Panc1 (cell line): Measurements from ENCODE around the gene IGFALS. TPM values are rescaled to one million over a fixed set of nuclear protein-coding genes. Genes with fewer than 3 reads are reported as not detected.

Experiments used
- ATAC-seq: fragments of 200-7000 bp; cut with Tn5 transposase; 2 replicates; pipeline ENCODE4 v1.9.1; 2020; ENCODE audit warnings: mild to moderate bottlenecking, moderate library complexity
- BruUV-seq: library from RNA; stranded (reverse); fragments of 400-500 nt; replicated peaks from 2 replicates; lab custom pipeline; 2021; lab: Mats Ljungman, UMichigan
- CTCF ChIA-PET: fragments of 300-600 bp; sonication (Branson Sonifier 250); formaldehyde crosslinking; loops from one replicate; lab custom pipeline; 2022; ENCODE audit warnings: antibody characterized with exemption; lab: Charles Lee
- POLR2A ChIA-PET: fragments of 300-600 bp; sonication (Branson Sonifier 250); formaldehyde crosslinking; loops from one replicate; lab custom pipeline; 2022; ENCODE audit warnings: antibody characterized with exemption; lab: Charles Lee
- DNase-seq: peaks from one replicate; pipeline ENCODE4 v3.0.0-alpha.2; 2010; ENCODE audit warnings: low read depth, low spot score
- H3K27ac ChIP-seq: 2 replicates; pipeline ENCODE4 v1.5.1; 2011; ENCODE audit warnings: mild to moderate bottlenecking, low read length, inconsistent platforms
- H3K27me3 ChIP-seq: fragments of 200-500 bp; sonication (Bioruptor generic); 2 replicates; pipeline ENCODE4 v1.6.0; 2014; ENCODE audit warnings: low read length, inconsistent platforms; ENCODE audit not compliant: control insufficient read depth, insufficient read depth
- H3K36me3 ChIP-seq: fragments of 200-500 bp; sonication (Bioruptor generic); 2 replicates; pipeline ENCODE4 v1.5.1; 2014; ENCODE audit warnings: inconsistent platforms, mild to moderate bottlenecking, low read length, moderate library complexity; ENCODE audit not compliant: control insufficient read depth, insufficient read depth
- H3K4me1 ChIP-seq: 2 replicates; pipeline ENCODE4 v1.5.1; 2011; ENCODE audit warnings: inconsistent platforms, mild to moderate bottlenecking, low read length, moderate library complexity; ENCODE audit not compliant: control insufficient read depth, insufficient read depth
- H3K4me3 ChIP-seq, 2 experiments: 2 replicates each; pipeline ENCODE4 v1.5.1; 2011 to 2012; ENCODE audit warnings: low read depth in 2 of 2, low read length in 2 of 2, mild to moderate bottlenecking in 2 of 2, inconsistent platforms in 1 of 2, moderate library complexity in 1 of 2
- H3K9me3 ChIP-seq: fragments of 200-500 bp; sonication (Bioruptor generic); 2 replicates; pipeline ENCODE4 v1.5.1; 2014; ENCODE audit warnings: low read depth, mild to moderate bottlenecking, inconsistent platforms, low read length, moderate library complexity; ENCODE audit not compliant: control insufficient read depth, insufficient read depth
- POLR2AphosphoS5 ChIP-seq: IDR thresholded peaks from 2 replicates; pipeline ENCODE4 v1.6.1; 2012; ENCODE audit warnings: mild to moderate bottlenecking, low read depth, low read length, moderate library complexity
- REST ChIP-seq, 2 experiments: IDR thresholded peaks; 2 replicates each; pipeline ENCODE4 v1.6.1; 2011 to 2012; ENCODE audit warnings: low read depth in 2 of 2, control low read depth in 1 of 2, low read length in 1 of 2, mild to moderate bottlenecking in 1 of 2, moderate library complexity in 1 of 2; ENCODE audit not compliant: insufficient read depth in 1 of 2
- SIN3A ChIP-seq: IDR thresholded peaks from 2 replicates; pipeline ENCODE4 v1.6.1; 2012; ENCODE audit warnings: low read depth, mild to moderate bottlenecking, low read length, moderate library complexity, borderline replicate concordance; ENCODE audit not compliant: insufficient read depth
- TCF7L2 ChIP-seq: IDR thresholded peaks from 2 replicates; pipeline ENCODE4 v1.6.1; 2011; ENCODE audit warnings: mild to moderate bottlenecking, low read depth, low read length, inconsistent platforms
- in situ Hi-C: cut with HindIII; loops from 2 replicates; pipeline ENCODE4 v1.10.0; 2016; ENCODE audit warnings: low sequenced_read_pairs, low pct_unique_long_range_greater_than_20kb
- intact Hi-C: fragments of 100-400 bp; cut with micrococcal nuclease; formaldehyde crosslinking; loops from one replicate; pipeline ENCODE4 v1.10.0; 2022; ENCODE audit not compliant: unreplicated experiment
- total RNA-seq: library from RNA; stranded (reverse); gene quantifications from one replicate; pipeline ENCODE4 v1.2.1, GENCODE V29; 2021; ENCODE audit not compliant: unreplicated experiment
- TF ChIP-seq, protein P1 (sequence below): fragments of 450-650 bp; IDR thresholded peaks from 2 replicates; pipeline ENCODE4 v1.5.1; 2017; ENCODE audit warnings: mild to moderate bottlenecking

Gene IGFALS
- total RNA-seq, 1 experiment from 2014 or later = 0.10 TPM

DNA sequence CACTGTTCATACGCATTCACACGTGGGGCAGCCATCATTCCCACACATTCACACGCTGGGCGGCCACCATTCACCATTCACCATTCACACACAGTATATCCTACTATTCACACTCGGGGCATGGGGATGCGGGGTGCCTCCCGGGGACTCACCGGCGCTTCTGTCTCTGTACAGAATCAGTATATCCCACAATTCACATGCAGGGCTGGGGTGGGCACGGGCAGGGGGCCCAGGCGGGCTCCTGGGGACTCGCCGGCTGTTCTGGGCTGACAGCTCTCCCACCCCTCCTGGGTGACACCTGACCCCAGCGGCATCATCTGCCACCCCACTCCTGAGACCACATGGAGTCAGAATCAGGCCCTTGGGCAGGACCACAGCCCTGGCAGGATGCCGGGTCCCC, 31.8 kb downstream of the IGFALS start:
- no TSS peak for BruUV-seq
- no peak for DNase-seq
- Histone ChIP-seq H3K4me3 (no peak overlapping the region), H3K27me3 (no peaks in the 10 kb centered on the region), H3K4me1 (no peaks in the 10 kb centered on the region), H3K36me3 (no peaks in the 10 kb centered on the region; the same call in 1 of the 2 replicates), H3K27ac (no peak overlapping the region), H3K9me3 (no peaks in the 10 kb centered on the region)
- intact Hi-C loops (no loop called here), in situ Hi-C loops (no loop called here)
- ChIA-PET POLR2A (no interaction called here), CTCF (no interaction called here)
- ATAC-seq = no peak
- TF ChIP-seq POLR2AphosphoS5 (no peak), TCF7L2 (no peak), REST (IDR thresholded peaks at IDR 0.05; ENCODE audit: insufficient read depth in 1 of 2, low read depth in 2 of 2, low read length in 1 of 2) (no peak), SIN3A (no peak)
- TF ChIP-seq, protein P1, sequence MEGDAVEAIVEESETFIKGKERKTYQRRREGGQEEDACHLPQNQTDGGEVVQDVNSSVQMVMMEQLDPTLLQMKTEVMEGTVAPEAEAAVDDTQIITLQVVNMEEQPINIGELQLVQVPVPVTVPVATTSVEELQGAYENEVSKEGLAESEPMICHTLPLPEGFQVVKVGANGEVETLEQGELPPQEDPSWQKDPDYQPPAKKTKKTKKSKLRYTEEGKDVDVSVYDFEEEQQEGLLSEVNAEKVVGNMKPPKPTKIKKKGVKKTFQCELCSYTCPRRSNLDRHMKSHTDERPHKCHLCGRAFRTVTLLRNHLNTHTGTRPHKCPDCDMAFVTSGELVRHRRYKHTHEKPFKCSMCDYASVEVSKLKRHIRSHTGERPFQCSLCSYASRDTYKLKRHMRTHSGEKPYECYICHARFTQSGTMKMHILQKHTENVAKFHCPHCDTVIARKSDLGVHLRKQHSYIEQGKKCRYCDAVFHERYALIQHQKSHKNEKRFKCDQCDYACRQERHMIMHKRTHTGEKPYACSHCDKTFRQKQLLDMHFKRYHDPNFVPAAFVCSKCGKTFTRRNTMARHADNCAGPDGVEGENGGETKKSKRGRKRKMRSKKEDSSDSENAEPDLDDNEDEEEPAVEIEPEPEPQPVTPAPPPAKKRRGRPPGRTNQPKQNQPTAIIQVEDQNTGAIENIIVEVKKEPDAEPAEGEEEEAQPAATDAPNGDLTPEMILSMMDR = no peak

GRCh38 chr16:1760911-1761310, 32.6 kb downstream of the IGFALS start:
- ChIA-PET POLR2A (no interaction called here), CTCF (no interaction called here)
- Histone ChIP-seq H3K36me3 (no peaks in the 10 kb centered on the region; the same call in 1 of the 2 replicates), H3K4me3 (no peak overlapping the region), H3K27me3 (no peaks in the 10 kb centered on the region), H3K9me3 (no peaks in the 10 kb centered on the region), H3K27ac (no peak overlapping the region), H3K4me1 (no peaks in the 10 kb centered on the region)
- ATAC-seq = no peak
- intact Hi-C loops (no loop called here), in situ Hi-C loops (no loop called here)
- TF ChIP-seq TCF7L2 (no peak), REST (IDR thresholded peaks at IDR 0.05; ENCODE audit: insufficient read depth in 1 of 2, low read depth in 2 of 2, low read length in 1 of 2) (no peak), POLR2AphosphoS5 (no peak), SIN3A (no peak)
- TF ChIP-seq, protein P1 = no peak
- no peak for DNase-seq
- no TSS peak for BruUV-seq
